Skin of body (tissue), 2 donors: Measurements from ENCODE around the gene FLOT2. TPM values are rescaled to one million over a fixed set of nuclear protein-coding genes. Genes with fewer than 3 reads are reported as not detected.
"Not testable (repeated sequence)": the region's sequence is repeated elsewhere in the genome, so short reads cannot be mapped to it uniquely, and the experiment has no call there.

ENCODE experiments used
- DNase-seq: peaks from one replicate; lab custom pipeline; 2025; lab: John Stamatoyannopoulos, UW
- total RNA-seq: library from RNA; depleted of rRNA; stranded (reverse); fragments of >200 nt; gene quantifications from one replicate; pipeline ENCODE4 v1.2.3, GENCODE V29; 2014

FLOT2 gene, protein sequence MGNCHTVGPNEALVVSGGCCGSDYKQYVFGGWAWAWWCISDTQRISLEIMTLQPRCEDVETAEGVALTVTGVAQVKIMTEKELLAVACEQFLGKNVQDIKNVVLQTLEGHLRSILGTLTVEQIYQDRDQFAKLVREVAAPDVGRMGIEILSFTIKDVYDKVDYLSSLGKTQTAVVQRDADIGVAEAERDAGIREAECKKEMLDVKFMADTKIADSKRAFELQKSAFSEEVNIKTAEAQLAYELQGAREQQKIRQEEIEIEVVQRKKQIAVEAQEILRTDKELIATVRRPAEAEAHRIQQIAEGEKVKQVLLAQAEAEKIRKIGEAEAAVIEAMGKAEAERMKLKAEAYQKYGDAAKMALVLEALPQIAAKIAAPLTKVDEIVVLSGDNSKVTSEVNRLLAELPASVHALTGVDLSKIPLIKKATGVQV
- total RNA-seq = 18.7 TPM

DNA sequence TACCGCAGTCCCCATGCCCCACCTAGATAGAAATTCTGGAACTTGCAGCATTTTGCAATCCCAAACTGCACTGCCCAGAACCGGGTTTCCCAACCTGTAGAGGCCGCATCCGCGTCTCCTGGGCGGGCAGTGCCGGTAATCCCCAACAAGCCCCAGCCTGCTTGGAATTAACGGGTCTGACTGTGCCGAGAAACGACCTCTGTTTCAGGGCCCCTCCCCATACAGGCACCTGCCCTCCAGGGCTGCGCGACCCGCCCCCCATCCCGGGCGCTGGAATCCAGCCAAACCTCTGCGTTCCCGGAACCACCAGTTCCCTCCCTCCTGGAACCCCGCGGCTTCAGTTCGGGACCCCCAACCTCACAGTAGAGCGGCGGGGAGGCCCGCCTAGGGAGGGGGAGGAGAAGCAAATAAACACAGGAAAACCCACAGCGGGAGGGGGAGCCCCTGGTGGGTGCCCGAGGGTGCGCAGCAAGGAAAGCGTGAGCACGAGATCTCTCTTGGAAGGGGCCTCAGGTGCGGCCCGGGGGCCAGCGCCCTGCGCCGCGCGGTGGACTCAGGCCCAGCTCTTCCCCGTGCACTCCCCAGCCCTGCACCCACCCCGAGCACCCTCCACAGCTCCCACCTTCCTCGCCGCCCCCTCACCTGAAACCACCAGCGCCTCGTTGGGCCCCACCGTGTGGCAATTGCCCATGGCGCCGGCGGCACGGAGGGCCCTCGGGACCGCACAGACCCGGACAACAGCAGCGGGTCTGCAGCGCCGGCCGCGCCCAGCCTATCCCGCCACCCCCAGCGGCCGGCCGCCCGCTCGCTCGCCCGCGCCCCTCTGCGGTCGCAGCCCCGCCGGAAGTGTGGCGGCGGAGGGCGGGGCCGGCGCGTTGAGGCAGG lies at the start of gene FLOT2:
Gene FLOT2 (minus strand): TSS at position 850 of the 885 bp plus-strand sequence. CDS start 159 bp downstream, at position 691.
- peak; percentile 42 for DNase-seq

DNA sequence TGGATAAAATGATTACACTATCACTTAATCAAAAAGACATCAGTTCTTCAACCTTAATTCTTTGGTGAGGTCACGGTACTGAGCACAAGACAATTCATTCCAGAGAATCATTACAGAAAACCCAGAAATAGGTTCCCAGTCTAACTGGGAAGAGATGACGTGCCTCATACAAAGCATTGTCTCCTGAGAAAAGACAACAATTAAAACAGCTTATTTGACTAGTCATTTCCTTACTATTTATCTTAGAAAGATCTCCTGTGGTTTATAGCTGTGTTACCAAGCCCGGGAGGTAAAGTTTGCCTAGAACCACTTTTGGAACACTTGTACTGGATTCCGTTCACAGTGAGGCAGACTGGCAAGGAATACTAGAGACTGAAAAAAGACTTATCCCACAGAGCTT lies 48.7 kb upstream of the FLOT2 start:
- no peak for DNase-seq

GRCh38 chr17:28944862-28945741 lies 47.6 kb upstream of the FLOT2 start:
- no peak for DNase-seq

DNA sequence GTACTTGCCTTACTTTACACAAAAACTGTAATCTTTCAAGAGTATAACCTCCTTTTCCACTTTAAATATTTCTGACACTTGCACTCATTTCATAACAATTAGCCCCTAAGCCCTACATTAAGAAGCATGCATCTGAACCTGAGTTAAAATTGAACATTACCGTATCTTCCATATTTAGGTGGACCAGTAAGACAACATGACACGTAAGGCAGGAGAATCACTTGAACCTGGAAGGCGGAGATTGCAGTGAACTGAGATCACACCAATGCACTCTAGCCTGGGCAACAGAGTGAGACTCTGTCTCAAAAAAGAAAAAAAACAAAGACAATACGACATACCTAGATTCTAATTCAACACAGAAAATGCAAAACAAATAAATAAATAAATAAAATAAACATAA lies 46.8 kb upstream of the FLOT2 start:
- no peak for DNase-seq

DNA sequence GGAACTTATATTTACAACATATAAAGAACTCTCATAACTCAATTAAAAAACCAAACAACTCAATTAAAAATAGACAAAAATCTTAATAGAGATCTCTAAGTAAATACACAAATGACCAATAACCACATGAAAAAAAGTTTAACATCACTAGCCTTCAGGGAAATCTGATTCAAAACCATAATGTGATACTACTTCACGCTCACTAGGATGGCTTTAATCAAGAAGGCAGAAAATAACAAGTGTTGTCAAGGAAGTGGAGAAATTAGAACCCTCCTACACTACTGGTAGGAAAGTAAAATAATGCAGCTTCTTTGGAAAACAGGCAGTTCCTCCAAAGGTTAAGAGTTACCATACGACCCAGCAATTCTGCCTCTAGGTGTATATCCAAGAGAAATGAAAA lies 45.4 kb upstream of the FLOT2 start:
- DNase-seq = no peak

- no peak for DNase-seq
Measured at GRCh38 chr17:28941251-28941650, 43.7 kb upstream of the FLOT2 start.

- DNase-seq = no peak
Measured at GRCh38 chr17:28940675-28941074, 43.1 kb upstream of the FLOT2 start.

- no peak for DNase-seq
Measured at GRCh38 chr17:28940142-28940541, 42.6 kb upstream of the FLOT2 start.

DNA sequence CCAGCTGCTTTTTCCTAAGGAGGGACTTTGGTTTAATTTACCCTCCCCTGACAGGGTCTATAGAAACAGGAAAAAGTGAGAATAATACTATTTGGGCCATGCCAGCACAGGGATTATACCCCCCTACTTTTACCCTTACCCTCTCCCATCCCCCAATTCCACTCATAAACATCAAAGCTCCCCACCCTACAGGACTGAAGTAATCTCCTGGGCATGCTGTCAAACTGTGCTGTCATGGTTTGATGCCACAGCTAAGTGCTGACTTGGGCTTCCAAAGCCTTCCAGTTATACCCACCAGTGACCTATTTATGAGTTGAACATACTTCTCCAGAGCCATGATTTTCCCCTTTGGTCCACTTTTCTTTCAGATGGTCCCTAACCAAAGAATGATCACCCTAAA lies 41.0 kb upstream of the FLOT2 start:
- no peak for DNase-seq

DNA sequence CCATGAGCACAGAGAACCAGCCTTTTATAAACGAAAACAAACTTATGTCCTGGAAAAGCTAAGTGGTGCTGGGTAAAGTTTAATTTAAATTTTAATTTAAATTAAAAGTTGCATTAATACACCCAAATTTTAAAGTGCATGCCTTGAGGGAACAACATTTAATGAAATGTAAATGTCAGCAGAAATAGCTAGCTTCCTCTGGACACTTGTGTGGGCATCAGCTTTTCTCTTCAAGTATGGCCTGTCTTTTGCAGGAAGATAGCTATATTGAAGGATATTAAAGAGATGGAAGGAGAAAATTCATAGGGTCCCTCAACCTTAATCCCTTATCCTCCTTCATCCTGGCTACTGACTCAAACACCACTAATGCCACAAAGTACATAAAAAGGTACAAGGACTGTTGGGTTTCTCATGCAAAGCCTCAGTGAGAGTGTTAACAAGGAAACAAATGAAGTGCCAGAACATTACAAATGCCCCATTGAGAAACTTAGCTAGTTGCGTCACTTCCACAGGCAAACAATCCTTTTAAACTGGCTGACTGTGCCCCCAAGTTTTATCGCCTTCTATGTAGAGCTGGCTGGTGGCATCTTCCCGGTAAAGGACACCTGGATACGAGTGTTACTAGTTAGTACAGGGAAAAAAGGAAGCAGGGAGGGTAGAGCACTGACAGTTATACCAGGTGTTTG lies 39.7 kb upstream of the FLOT2 start:
- DNase-seq = no peak

GRCh38 chr17:28935744-28936460 lies 38.4 kb upstream of the FLOT2 start:
- DNase-seq = no peak

DNA sequence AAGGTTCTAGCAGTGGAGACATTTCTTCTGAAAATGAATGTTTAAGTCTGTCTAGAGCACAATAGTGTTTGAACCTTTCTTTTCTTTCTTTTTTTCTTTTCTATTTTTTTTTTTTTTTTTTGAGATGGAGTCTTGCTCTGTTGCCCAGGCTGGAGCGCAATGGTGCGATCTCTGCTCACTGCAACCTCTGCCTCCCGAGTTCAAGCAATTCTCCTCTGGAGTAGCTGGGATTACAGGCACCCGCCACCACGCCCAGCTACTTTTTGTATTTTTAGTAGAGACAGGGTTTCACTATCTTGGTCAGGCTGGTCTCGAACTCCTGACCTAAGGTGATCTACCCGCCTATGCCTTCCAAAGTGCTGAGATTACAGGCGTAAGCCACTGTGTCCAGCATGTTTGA lies 37.0 kb upstream of the FLOT2 start:
- DNase-seq = not testable (repeated sequence)

DNA sequence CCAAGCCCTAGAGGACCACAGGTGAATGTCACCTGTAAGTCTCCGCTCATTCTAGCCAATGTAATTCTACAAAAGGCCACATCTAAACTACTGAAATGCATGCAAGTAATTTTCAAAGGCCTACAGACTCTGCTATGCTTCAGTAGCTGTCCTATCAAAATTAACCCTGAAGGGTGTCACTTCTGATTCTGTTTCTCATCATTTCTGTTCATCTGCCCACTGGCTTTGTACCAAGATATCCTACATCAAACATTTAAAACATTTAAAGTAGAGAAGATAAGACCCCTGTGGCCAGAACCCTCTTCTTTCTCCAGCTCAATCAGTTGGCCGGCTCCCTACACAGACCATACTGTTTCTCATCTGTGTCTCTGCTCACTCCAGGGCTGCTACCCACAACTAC lies 32.3 kb upstream of the FLOT2 start:
- DNase-seq = no peak

- DNase-seq = no peak
Measured at GRCh38 chr17:28928061-28928460, 30.5 kb upstream of the FLOT2 start.

- no peak for DNase-seq
Measured at GRCh38 chr17:28926786-28927185, 29.3 kb upstream of the FLOT2 start.

DNA sequence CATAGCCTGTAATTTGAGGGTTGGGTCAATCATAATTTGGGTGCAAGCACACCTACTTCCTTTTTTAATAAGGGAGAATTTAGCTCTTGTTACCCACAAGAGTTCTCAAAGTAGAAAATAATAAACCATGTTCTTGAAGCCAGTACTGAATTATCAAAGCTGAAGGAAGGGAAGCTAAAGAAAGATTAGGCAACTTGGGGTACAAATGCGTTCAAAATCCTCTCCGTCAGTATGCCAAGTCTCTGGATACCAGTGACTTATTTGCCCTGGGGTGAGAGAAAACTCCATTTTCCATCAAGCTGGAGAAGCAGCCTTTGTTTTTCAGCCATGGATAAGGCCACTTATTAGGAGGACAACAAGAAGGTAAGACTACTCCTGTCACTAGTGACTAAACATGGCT lies 28.8 kb upstream of the FLOT2 start:
- no peak for DNase-seq

DNA sequence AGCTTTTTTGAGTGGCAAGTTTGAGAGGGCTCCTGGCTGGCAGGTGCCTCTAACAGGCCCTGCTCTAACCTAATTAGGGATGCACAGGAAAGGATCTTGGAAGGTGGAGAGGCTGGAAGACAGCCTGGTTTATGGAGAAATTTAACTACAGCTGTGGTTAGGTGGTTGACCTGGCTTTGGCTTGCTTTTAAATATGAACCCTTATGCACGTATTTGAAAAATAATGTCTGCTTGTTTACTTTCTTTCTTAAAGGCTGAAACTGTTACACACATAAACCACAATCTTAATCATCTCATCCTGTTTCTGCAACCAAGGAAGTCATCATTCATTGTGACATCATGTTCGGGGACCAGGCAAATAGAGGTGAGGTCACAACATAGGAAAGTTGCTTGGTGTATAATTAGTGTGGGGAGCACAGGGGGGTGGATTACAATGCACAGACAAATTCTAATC lies 28.4 kb upstream of the FLOT2 start:
- DNase-seq = no peak

DNA sequence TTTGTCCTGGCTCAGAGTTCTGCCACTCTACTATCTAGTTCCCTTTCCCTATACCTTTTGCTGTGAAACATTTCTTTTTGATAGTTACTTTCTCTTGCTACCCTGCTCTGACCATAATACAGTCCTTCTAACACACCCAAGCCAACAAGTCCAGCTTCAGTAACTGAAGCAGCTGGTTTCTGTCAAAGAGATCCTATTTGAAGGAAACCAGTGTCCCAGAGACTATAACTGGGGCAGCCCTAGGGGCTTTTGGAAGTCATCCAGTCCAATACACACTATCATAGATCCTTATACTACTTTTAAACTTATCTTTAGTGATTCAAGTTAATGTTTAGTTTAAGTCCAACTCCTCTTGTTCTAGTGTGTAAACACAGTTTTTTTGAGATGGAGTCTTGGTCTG lies 22.7 kb upstream of the FLOT2 start:
- DNase-seq = no peak

GRCh38 chr17:28918295-28918694 lies 20.8 kb upstream of the FLOT2 start:
- no peak for DNase-seq

DNA sequence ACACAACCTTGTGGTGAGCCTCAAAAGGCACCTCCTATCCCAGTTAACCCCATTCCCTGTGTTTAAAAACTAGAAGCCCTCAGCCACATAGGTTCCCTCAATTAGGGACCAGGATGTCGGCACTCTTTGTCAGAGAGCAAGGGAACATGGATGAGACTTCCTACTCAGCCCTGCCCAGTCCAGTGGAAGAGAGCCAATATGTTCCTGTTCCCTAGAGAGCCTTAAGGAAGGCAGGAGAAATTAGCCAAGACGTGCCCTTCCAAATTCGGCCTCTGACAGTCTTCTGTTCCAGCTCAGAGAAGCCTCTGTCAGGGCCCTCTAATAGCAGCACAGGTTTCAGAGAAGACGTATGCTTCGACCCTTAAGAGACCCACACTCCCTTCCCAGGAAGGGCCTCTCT lies 19.9 kb upstream of the FLOT2 start:
- DNase-seq = no peak
